ENCODE measurements around the gene SPINK1.

DNA sequence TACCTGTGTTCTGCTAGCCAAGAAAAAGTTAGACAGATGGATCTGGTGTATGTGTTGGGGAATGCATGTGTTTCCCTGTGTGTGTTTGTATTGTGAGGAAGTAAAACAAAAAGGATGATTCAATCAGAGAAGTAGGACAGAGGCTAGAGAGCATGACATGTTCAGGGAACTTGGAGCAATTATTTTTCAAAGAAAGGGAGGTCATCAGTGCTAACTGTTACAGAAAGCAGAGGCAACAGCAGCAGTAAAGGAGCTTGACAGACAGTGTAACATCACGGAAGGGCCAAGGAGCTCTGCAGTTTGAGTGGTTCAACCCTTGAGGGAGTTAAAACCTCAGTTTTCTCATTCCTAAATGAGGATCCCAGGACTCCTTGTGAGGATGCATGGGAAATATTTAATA, 13.2 kb downstream of the SPINK1 start:
- TF ChIP-seq, protein P1, sequence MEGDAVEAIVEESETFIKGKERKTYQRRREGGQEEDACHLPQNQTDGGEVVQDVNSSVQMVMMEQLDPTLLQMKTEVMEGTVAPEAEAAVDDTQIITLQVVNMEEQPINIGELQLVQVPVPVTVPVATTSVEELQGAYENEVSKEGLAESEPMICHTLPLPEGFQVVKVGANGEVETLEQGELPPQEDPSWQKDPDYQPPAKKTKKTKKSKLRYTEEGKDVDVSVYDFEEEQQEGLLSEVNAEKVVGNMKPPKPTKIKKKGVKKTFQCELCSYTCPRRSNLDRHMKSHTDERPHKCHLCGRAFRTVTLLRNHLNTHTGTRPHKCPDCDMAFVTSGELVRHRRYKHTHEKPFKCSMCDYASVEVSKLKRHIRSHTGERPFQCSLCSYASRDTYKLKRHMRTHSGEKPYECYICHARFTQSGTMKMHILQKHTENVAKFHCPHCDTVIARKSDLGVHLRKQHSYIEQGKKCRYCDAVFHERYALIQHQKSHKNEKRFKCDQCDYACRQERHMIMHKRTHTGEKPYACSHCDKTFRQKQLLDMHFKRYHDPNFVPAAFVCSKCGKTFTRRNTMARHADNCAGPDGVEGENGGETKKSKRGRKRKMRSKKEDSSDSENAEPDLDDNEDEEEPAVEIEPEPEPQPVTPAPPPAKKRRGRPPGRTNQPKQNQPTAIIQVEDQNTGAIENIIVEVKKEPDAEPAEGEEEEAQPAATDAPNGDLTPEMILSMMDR (IDR thresholded peaks at IDR 0.05 in 4 of 5, conservative IDR thresholded peaks at IDR 0.05 in 1 of 5): no peak
- TF ChIP-seq POLR2A (IDR thresholded peaks at IDR 0.05): no peak
